Fibroblast of the aortic adventitia (primary cell): ENCODE data around the gene DIP2C. TPM values are rescaled to one million over a fixed set of nuclear protein-coding genes. Genes with fewer than 3 reads are reported as not detected.
"Not testable (repeated sequence)": the region's sequence is repeated elsewhere in the genome, so short reads cannot be mapped to it uniquely, and the experiment has no call there.

Source experiments
- DNase-seq: peaks from one replicate; pipeline ENCODE4 v3.0.0-alpha.2; 2010; ENCODE audit warnings: low read depth
- H3K4me3 ChIP-seq: 2 replicates; pipeline ENCODE4 v1.5.1; 2011; ENCODE audit warnings: low read depth, mild to moderate bottlenecking, control low read depth, low read length, moderate library complexity
- CTCF ChIP-seq: IDR thresholded peaks from 2 replicates; pipeline ENCODE4 v1.5.1; 2011; ENCODE audit warnings: mild to moderate bottlenecking, low read length, control low read depth, inconsistent platforms; ENCODE audit not compliant: insufficient read depth
- total RNA-seq: library from RNA; depleted of rRNA; stranded (reverse); fragments of >200 nt; gene quantifications from 2 replicates; pipeline ENCODE4 v1.2.3, GENCODE V29; 2012; ENCODE audit warnings: low replicate concordance

Gene DIP2C
- total RNA-seq, 1 donor, result 15.7 TPM

- TF ChIP-seq CTCF, result no peak
- no peak for DNase-seq
- no peak overlapping the region for H3K4me3 ChIP-seq
These were observed 89.2 kb downstream of the DIP2C start for GRCh38 chr10:600234-600633.

- no peak for TF ChIP-seq CTCF
- H3K4me3 ChIP-seq, result no peak overlapping the region
- DNase-seq, result no peak
These were observed 89.7 kb downstream of the DIP2C start for GRCh38 chr10:599767-600166.

- TF ChIP-seq CTCF, result no peak
- peak; percentile 91 for DNase-seq
- no peak overlapping the region for H3K4me3 ChIP-seq
These were observed 90.9 kb downstream of the DIP2C start for GRCh38 chr10:598415-599170.

- no peak for TF ChIP-seq CTCF
- no peak overlapping the region for H3K4me3 ChIP-seq
- no peak for DNase-seq
These were observed 91.5 kb downstream of the DIP2C start for GRCh38 chr10:597976-598375.

GRCh38 chr10:596725-597345 lies 92.6 kb downstream of the DIP2C start:
- TF ChIP-seq CTCF, result no peak
- no peak overlapping the region for H3K4me3 ChIP-seq
- DNase-seq, result no peak

- not testable (repeated sequence) for H3K4me3 ChIP-seq, DNase-seq
These were observed 93.3 kb downstream of the DIP2C start for GRCh38 chr10:596131-596530.

GRCh38 chr10:595473-595872 lies 94.0 kb downstream of the DIP2C start:
- no peak for DNase-seq
- TF ChIP-seq CTCF, result no peak
- no peak overlapping the region for H3K4me3 ChIP-seq
